ENCODE data around the gene DNPH1. TPM values are rescaled to one million over a fixed set of nuclear protein-coding genes. Genes with fewer than 3 reads are reported as not detected.

DNPH1 gene
- total and polyA plus RNA-seq, 2 donors (not counting 3 experiments of a cell fraction or from before 2014, with no cell fraction given): 37.7 to 120 TPM

DNA sequence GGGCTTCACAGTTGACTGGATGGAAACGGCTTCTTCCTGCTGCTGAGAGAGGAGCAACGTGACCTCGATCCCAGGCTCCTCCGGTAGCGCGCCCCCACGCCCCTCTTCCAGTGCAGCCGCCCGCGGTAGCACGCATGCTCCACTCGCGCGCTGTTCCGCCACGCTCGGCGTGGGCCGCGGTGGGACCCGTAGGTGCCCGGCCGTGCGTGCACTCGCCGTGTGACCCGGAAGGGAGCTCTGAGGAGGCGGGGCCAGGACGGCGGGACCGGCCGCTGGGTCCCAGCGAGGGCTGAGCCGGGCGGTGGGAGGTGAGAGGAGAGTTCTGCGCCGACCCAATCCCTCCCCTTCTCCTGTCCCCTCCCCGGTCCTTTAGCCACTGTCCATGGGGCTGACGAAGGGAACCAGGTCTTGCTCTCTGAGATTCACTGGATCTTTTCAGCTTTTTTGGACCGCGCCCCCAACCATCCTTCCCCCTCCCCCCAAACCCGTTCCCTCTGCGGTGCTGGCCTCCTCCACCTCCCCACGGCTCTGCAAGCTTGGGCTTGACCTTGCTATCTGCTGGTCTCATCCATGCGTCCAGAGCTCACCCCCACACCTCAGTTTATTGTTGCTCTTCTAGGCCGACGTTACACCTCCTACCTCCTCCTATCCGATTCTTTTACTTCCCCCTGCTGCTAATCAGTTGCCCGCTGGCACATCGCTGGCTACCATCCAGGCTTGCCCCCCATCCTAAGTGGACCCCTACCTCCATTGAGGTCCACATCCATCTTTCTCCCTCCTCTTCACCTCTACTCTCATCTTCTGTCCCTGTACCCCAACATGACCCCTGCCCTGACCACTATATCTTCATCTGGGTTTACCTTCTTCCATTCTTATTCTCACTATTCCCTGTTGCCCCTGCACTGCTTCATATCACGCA, 47.1 kb downstream of the DNPH1 start, which contains the start of gene CUL9:
Gene CUL9, plus strand, starts transcription at position 255 of the 919 bp plus-strand sequence. CDS start 2,115 bp downstream, outside the sequence.
- H3K4me2 ChIP-seq (ENCODE audit: insufficient read depth, low read length): peak within 1 kb of the TSS; percentile 67
- H3K9ac ChIP-seq (replicated peaks; ENCODE audit: extremely low read depth, insufficient read depth, low read length): peak within 1 kb of the TSS; percentile 61
- H3K36me3 ChIP-seq (ENCODE audit: control insufficient read depth in 2 of 2, extremely low read depth in 1 of 2, insufficient read depth in 2 of 2, low read length in 2 of 2): peaks cover 10 to 32% of the 10 kb centered on the region in 2 experiments
- peaks cover 17% of the 10 kb centered on the region for H3K4me1 ChIP-seq (ENCODE audit: control insufficient read depth, extremely low read depth, insufficient read depth, low read length)
- BruUV-seq (replicated peaks): no TSS peak
- TF ChIP-seq, protein P1, sequence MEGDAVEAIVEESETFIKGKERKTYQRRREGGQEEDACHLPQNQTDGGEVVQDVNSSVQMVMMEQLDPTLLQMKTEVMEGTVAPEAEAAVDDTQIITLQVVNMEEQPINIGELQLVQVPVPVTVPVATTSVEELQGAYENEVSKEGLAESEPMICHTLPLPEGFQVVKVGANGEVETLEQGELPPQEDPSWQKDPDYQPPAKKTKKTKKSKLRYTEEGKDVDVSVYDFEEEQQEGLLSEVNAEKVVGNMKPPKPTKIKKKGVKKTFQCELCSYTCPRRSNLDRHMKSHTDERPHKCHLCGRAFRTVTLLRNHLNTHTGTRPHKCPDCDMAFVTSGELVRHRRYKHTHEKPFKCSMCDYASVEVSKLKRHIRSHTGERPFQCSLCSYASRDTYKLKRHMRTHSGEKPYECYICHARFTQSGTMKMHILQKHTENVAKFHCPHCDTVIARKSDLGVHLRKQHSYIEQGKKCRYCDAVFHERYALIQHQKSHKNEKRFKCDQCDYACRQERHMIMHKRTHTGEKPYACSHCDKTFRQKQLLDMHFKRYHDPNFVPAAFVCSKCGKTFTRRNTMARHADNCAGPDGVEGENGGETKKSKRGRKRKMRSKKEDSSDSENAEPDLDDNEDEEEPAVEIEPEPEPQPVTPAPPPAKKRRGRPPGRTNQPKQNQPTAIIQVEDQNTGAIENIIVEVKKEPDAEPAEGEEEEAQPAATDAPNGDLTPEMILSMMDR (IDR thresholded peaks at IDR 0.05; ENCODE audit: extremely low read depth in 1 of 2, insufficient read depth in 1 of 2, low read depth in 1 of 2, low read length in 2 of 2): no peak
- TF ChIP-seq, protein P2, sequence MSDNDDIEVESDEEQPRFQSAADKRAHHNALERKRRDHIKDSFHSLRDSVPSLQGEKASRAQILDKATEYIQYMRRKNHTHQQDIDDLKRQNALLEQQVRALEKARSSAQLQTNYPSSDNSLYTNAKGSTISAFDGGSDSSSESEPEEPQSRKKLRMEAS (IDR thresholded peaks at IDR 0.05; ENCODE audit: insufficient read depth, insufficient read length): no peak
- TF ChIP-seq MYC (IDR thresholded peaks at IDR 0.05; ENCODE audit: low read depth, low read length) (no peak), POLR2A (IDR thresholded peaks at IDR 0.05; ENCODE audit: low read depth, low read length) (peak; percentile 92), EZH2 (IDR thresholded peaks at IDR 0.05; ENCODE audit: borderline replicate concordance, low read depth, low read length, severe bottlenecking) (no peak), POLR2AphosphoS5 (IDR thresholded peaks at IDR 0.05; ENCODE audit: insufficient read depth, low read depth, low read length) (peak; percentile 95), GATA2 (IDR thresholded peaks at IDR 0.05; ENCODE audit: insufficient read depth, insufficient read length, low read depth, low read length) (no peak), FOS (IDR thresholded peaks at IDR 0.05; ENCODE audit: borderline replicate concordance, insufficient read depth, low read length) (no peak), JUN (IDR thresholded peaks at IDR 0.05; ENCODE audit: borderline replicate concordance, insufficient read depth, insufficient read length, low read depth) (no peak)
- H3K4me3 ChIP-seq (replicated peaks in 1 of 3; ENCODE audit: insufficient read depth in 1 of 3, low read depth in 1 of 3, low read length in 3 of 3): peak within 1 kb of the TSS; percentile 49 to 92 (median 78)
- H3K27me3 ChIP-seq (ENCODE audit: control insufficient read depth in 2 of 2, insufficient read depth in 2 of 2, low read length in 2 of 2): no peaks in the 10 kb centered on the region
- H3K79me2 ChIP-seq (ENCODE audit: control insufficient read depth, insufficient read depth, low read length): peaks cover 2% of the 10 kb centered on the region
- no peaks in the 10 kb centered on the region for H4K20me1 ChIP-seq (replicated peaks; ENCODE audit: control insufficient read depth, extremely low read depth, insufficient read depth, low read length)
- H3K27ac ChIP-seq (ENCODE audit: insufficient read depth, low read depth, low read length): no peak within 1 kb of the TSS
- dilution Hi-C loops (cut with MboI; ENCODE audit: extremely low pct_ligation_motif_present, low sequenced_read_pairs): no loop called here
- peak; percentile 87 for FAIRE-seq
- no peaks in the 10 kb centered on the region for H3K9me1 ChIP-seq (replicated peaks; ENCODE audit: control insufficient read depth, extremely low read depth, insufficient read depth, low read length)
- ChIA-PET CTCF (interaction anchor here (1.1 to 1.6 kb wide), 3 partner anchors 12 to 152 kb away, joined by 3 to 10 read pairs (median 8); partner anchors contain the start of gene DNPH1), POLR2A (interaction anchor here (0.6 to 0.7 kb wide), 2 partner anchors 152 to 158 kb away, joined by 3 to 7 read pairs; no protein-coding TSS in a partner anchor)
- H3K9me3 ChIP-seq (replicated peaks; ENCODE audit: control insufficient read depth, insufficient read depth, low read length): no peaks in the 10 kb centered on the region
- intact Hi-C loops (cut with micrococcal nuclease): loop anchor here (1.0 kb wide), 1 partner anchor 11 kb away; the partner anchor contains the start of gene SRF
- H2AFZ ChIP-seq (ENCODE audit: low read depth, low read length): peak within 1 kb of the TSS; percentile 75
- peak; percentile 74 for DNase-seq (ENCODE audit: low read depth, low spot score)
